Peyer's patch (tissue), 4 donors: Measurements from ENCODE around the gene HPCAL1.

Source experiments
- POLR2A ChIP-seq, 2 donors: fragments of 450-650 bp; IDR thresholded peaks; one replicate each; pipeline ENCODE4 v1.5.1; 2017; ENCODE audit warnings: antibody characterized with exemption in 2 of 2, mild to moderate bottlenecking in 2 of 2, moderate library complexity in 2 of 2
- TF ChIP-seq, protein P1 (sequence below), 6 experiments: fragments of 450-650 bp in 4 of 6; fragments of 200-600 bp in 2 of 6; sonication (generic) in 1 of 6; IDR thresholded peaks; one replicate each; pipeline ENCODE4 v1.5.1; 2017 to 2019; ENCODE audit warnings: antibody characterized with exemption in 6 of 6, mild to moderate bottlenecking in 3 of 6, moderate library complexity in 1 of 6

DNA sequence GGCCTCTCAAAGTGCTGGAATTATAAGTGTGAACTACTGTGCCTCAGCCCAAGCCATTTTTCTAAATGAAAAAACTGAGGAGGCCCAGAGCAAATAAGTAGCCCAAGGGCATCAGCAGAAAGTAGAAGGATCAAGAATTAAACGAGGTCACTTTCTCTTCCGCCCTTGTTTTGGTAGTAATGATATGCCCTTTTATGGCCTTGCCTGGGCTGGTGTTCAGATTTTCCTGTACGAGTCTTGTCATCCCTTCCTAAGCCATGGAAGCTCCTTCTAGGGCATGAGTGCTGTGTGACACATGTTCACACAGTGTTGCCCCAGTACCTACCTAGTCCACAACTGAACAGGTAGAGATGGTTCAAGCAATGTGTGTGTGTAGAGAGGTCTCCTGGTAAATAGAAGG lies 6.6 kb downstream of the HPCAL1 start:
- TF ChIP-seq, protein P1, sequence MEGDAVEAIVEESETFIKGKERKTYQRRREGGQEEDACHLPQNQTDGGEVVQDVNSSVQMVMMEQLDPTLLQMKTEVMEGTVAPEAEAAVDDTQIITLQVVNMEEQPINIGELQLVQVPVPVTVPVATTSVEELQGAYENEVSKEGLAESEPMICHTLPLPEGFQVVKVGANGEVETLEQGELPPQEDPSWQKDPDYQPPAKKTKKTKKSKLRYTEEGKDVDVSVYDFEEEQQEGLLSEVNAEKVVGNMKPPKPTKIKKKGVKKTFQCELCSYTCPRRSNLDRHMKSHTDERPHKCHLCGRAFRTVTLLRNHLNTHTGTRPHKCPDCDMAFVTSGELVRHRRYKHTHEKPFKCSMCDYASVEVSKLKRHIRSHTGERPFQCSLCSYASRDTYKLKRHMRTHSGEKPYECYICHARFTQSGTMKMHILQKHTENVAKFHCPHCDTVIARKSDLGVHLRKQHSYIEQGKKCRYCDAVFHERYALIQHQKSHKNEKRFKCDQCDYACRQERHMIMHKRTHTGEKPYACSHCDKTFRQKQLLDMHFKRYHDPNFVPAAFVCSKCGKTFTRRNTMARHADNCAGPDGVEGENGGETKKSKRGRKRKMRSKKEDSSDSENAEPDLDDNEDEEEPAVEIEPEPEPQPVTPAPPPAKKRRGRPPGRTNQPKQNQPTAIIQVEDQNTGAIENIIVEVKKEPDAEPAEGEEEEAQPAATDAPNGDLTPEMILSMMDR (IDR thresholded peaks at IDR 0.05), result no peak
- no peak for TF ChIP-seq POLR2A (IDR thresholded peaks at IDR 0.05)
